ENCODE measurements around the gene CEACAM21.

GRCh38 chr19:41615207-41615606 is 39.2 kb downstream of the CEACAM21 start:
- TF ChIP-seq POLR2A (IDR thresholded peaks at IDR 0.05; ENCODE audit: low read depth, low read length) (no peak), TAF1 (IDR thresholded peaks at IDR 0.05; ENCODE audit: borderline replicate concordance, low read depth, low read length) (no peak)

All from GM12892 (cell line).